ENCODE results near the gene EEF1G. TPM values are rescaled to one million over a fixed set of nuclear protein-coding genes. Genes with fewer than 3 reads are reported as not detected.
A peak's percentile ranks its signal among the peaks of the same experiment; 100 is the strongest.

Gene EEF1G
- total and polyA plus RNA-seq, 9 of the 15 experiments (the other 6 are each of a cell fraction or from before 2014, with no cell fraction given) = 985 to 2,349 (median 2,035) TPM

DNA sequence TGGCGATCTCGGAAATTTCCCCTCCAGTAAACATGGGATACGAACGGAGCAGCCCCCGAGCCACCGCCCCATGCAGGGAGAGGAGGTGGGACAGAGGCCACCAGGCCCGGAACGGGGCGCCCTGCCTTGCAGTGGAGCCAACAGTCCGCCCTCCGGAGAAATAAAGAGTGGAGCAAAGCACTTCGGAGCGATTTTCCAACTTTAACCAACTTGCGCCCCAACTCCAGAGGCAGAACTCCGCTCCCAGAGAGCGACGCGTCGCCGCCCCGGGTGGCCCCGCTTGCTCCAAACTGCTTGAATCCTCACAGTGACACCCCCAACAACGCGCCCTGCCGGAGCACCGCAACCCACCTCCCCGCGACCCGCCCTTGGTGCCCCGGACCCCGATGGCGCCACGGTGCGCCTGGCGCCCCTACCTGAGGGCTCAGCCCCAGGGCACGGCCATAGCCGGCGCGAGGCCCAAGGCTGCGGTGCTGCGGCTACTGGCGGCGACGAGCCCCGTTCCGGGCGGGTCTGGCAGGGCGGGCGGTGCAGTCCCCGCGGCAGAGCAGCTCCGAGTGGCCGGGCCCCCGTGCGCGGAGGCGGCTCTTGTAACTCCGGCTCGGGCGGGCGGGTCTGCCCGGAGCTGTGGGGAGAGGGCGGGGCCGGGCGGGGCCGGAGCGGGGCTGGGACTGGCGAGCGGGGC, 27.3 kb downstream of the EEF1G start, which contains the start of gene AHNAK (continued):
- TF ChIP-seq GTF3C2 (IDR thresholded peaks at IDR 0.05; ENCODE audit: borderline replicate concordance, extremely low read depth, insufficient read length) = no peak
- no peak for TF ChIP-seq EZH2 (IDR thresholded peaks at IDR 0.05; ENCODE audit: borderline replicate concordance, low read depth, low read length)
- TF ChIP-seq SMARCB1 (IDR thresholded peaks at IDR 0.05; ENCODE audit: insufficient read length, low read depth) = no peak
- no peak for TF ChIP-seq ZNF354B (CRISPR knock-in tag; IDR thresholded peaks at IDR 0.05)
- TF ChIP-seq SIN3B (IDR thresholded peaks at IDR 0.05; ENCODE audit: low read depth) = no peak
- TF ChIP-seq JUNB (CRISPR knock-in tag; conservative IDR thresholded peaks at IDR 0.05) = no peak
- TF ChIP-seq KLF6 (CRISPR knock-in tag; IDR thresholded peaks at IDR 0.05; ENCODE audit: borderline replicate concordance) = no peak
- TF ChIP-seq EGR1 (conservative IDR thresholded peaks at IDR 0.05) = no peak
- no peak for TF ChIP-seq SFPQ (IDR thresholded peaks at IDR 0.05; ENCODE audit: low read depth, low read length)
- no peak for TF ChIP-seq MEF2D (tag; conservative IDR thresholded peaks at IDR 0.05; ENCODE audit: low read depth)
- no peak for TF ChIP-seq HSF4 (CRISPR knock-in tag; IDR thresholded peaks at IDR 0.05; ENCODE audit: borderline replicate concordance)
- TF ChIP-seq TBP (optimal IDR thresholded peaks at IDR 0.05; ENCODE audit: low read depth, low read length) = peak; percentile 72
- no peak for TF ChIP-seq BRF2 (IDR thresholded peaks at IDR 0.05; ENCODE audit: borderline replicate concordance, insufficient read depth, insufficient read length)
- TF ChIP-seq, protein P1, sequence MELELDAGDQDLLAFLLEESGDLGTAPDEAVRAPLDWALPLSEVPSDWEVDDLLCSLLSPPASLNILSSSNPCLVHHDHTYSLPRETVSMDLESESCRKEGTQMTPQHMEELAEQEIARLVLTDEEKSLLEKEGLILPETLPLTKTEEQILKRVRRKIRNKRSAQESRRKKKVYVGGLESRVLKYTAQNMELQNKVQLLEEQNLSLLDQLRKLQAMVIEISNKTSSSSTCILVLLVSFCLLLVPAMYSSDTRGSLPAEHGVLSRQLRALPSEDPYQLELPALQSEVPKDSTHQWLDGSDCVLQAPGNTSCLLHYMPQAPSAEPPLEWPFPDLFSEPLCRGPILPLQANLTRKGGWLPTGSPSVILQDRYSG (tag; conservative IDR thresholded peaks at IDR 0.05; ENCODE audit: low read depth) = no peak
- no peak for TF ChIP-seq ZNF785 (CRISPR knock-in tag; IDR thresholded peaks at IDR 0.05)
- 0 out of 2 replicates have a peak, but pooled peaks have one; percentile 19 for TF ChIP-seq RB1 (IDR thresholded peaks at IDR 0.05; ENCODE audit: low read depth)
- peak; percentile 86 for TF ChIP-seq ZBTB7A (IDR thresholded peaks at IDR 0.05; ENCODE audit: borderline replicate concordance, control insufficient read depth, low read depth, low read length)
- 0 out of 2 replicates have a peak, but pooled peaks have one; percentile 21 for TF ChIP-seq KAT7 (CRISPR knock-in tag; IDR thresholded peaks at IDR 0.05; ENCODE audit: borderline replicate concordance)
- no peak for TF ChIP-seq MEF2A (IDR thresholded peaks at IDR 0.05; ENCODE audit: control insufficient read depth, low read depth, low read length)
- TF ChIP-seq NCOR1 (IDR thresholded peaks at IDR 0.05) = no peak
- no peak for TF ChIP-seq NELFE (IDR thresholded peaks at IDR 0.05; ENCODE audit: insufficient read depth, insufficient read length)

All from K562 (cell line).